Kidney glomerular epithelial cell (primary cell): ENCODE data around the gene ADCK1.
"Not testable (repeated sequence)": the region's sequence is repeated elsewhere in the genome, so short reads cannot be mapped to it uniquely, and the experiment has no call there.

ENCODE experiments used
- DNase-seq: peaks from one replicate; lab custom pipeline; 2025; lab: John Stamatoyannopoulos, UW

ADCK1 gene

DNA sequence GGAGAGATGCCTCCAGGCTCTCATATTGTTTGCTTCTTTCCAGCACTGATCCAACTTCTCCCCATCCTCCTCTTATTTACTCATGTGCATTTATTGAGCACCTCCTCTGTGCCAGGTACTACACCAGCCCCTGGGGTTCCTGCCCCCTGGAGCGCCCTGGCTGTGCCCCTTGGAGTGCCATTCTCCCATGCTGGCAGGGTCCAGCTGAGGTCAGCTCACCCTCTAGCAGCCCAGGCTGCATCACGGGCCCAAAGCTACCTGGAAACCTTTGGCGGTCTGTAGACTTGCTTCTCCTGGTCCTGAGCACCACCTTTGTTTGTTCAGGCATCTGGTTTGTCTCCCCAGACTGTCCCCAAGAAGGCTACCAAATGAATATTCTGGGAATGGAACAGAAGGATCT lies 67.0 kb downstream of the ADCK1 start:
- DNase-seq = no peak

DNA sequence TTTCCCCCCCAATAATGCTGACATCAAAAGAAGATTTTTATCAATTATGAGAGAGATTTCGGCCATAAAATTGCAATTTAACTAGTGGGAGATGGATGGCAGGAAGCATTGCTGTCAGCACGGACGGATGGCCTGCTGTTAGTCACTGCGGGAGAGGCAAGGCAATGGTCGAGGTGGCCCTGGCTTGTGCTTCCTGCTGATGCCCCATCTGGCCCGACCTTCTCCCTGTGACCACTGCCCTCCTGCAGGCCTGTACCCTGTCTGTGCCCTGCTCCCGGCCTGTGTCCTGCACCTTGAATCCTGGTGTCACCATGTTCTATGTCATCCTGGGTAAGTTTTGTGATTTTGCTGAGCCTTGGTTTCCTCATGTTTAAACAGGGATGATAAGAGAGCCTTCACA lies 67.6 kb downstream of the ADCK1 start:
- DNase-seq = no peak

DNA sequence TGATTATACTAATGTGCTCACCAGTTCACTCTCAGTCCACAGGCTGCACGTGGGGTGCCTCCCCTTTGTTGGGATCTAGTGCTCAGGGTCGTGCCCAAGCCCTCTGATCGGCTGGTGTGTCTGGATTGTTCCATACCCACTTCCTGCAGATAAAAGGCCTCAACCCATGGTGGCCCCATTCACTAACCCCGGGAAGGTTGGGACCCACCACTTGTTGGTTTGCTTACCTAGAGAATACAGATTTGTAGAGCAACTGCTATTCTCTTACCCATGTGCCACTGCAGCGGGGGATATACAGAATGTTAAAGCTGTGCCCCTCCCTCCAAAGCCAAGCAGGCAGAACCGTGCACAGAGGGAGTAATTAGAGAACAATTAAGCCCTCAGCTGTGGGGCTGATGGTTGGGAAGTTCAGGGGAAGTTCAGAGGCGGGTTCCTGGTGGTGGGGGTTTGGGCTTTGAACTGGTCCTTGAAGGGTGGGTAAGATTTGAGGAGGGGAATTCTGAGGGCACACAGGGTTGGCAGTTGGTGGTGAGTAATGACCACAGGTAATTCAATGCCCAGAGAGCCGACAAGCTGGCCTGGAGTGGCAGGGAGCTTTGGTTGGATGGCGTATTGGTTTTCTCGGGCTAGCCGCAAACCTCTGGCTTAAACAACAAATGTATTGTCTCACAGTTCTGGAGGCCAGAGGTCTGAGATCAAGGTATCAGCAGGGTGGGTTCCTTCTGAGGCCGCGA lies 68.8 kb downstream of the ADCK1 start:
- DNase-seq = peak; percentile 31

DNA sequence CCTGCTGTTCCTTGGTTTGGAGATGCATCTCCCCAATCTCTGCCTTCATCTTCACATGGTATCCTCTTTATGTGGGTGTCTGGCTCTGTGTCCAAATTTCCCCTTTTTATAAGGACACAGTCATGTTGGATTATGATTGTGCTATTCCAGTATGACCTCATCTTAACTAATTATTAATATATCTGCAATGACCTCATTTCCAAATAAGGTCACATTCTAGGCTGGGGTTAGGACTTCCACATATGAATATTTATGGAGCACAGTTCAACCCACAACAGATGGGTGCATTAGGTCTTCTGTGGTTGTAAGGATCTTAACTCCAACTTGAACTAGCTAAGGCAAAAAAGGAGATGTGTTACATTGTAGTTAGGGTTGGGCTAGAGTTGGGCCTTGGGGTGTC lies 69.4 kb downstream of the ADCK1 start:
- DNase-seq = no peak

DNA sequence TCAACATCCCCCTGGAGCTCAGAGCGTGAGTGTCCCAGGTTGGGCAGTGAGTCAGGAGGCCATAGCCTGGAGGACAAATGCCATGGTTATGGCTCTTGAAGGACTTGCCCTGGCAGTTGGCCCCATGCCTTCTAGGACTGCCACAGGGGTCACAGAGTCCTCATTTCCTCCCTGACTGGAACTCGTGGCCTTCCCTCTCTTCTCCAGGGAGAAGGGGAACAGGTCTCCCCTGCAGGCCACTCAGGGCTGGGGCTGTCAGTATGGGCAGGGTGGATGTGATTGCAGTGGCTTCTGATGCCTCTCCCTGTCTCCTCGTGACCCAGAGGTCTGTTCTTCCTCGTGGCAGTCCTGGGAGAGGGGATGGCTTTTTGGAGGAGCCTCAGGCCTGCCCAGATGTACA lies 70.7 kb downstream of the ADCK1 start:
- no peak for DNase-seq

DNA sequence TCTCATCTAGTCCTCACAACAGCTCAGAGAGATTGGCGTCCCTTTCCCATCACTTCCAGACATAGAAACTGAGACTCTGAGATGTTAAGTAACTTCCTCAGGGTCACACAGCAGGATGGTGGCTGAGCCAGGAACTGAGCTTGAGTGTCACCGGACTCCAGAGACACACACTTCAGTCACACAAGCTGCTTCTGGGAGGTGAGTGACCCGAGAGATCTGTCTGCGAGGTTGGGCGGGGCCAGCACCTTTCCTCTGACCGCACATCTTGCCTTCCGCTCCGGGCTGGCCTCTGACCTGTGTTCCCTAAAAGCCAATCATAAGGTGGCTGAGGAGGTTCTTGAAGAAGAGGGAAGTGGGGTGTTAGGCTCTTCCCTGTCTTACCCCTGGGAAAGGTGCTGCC lies 72.2 kb downstream of the ADCK1 start:
- no peak for DNase-seq

DNA sequence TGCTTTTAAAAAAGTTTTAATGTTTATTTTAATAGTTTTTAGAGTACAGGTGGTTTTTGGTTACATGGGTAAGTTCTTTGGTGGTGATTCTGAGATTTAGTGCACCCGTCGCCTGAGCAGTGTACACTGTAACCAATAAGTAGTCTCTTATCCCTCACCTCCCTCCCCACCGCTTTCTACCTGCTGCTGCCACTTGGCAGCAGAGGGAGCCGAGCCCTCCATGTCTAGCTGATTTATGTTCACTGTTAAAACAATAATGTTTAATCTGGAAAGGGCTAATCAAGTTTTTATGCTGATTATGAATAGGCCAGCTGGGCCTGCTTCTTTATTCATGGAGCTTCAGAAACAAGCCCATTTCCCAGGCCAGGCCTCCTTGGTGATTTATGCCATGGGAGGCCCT lies 73.1 kb downstream of the ADCK1 start:
- DNase-seq = no peak

DNA sequence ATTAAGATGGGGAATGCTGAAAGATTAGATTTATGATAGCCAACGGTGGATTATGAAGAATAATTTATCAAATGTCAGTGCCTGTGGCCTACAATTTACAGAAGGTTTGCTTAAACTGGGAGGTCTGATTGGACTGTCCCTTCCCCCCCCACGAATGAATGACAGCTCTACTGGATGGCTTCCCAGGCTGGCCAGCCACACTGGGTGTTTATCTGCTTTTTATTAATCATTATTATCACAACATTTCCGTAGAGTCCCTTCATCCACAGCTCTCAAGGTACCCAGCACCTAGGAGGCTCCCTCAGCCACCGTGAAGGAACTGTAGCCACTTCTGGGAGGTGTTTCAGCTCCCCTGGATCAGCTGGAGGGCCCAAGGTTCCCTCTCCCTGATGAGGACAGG lies 78.9 kb downstream of the ADCK1 start:
- no peak for DNase-seq

DNA sequence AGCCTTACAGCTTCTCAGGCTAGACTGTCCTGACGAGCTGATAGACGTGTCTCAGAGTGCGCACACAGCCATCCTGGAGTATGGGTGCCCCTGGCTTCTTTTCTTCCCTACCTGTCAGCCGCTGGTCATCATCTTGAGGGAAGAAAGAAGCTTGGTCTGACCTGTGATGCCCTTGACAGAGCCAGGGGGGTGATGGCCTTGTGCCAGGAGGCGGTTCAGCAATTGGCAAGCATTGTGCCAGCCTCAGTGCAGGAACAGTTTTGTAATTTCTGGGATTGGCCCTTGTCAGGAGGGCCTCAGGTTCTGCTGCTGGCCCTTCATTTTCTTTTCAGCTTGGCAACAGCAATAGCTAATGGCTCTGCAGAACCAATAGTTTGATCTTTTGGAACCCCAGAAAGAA lies 80.1 kb downstream of the ADCK1 start:
- DNase-seq = no peak

DNA sequence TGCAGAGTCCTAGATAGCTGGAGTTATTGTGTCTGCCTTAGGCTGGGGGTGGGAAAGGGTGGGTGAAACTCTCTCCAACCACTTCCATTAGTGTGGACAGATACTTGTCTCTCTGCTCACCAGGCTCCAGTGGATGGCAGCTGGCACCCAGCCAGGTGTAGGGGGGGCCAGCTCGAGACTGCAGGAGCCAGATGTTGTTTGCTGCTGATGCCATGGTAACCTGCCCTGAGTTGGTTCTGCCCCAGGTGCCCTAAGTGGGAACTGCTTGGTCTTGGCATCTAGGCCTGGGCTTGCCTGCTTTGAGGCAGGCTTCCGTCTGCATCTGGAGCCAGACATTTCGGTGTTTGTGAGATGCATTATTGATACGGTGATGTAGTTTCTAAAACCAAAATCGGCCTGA lies 82.2 kb downstream of the ADCK1 start:
- DNase-seq = no peak

DNA sequence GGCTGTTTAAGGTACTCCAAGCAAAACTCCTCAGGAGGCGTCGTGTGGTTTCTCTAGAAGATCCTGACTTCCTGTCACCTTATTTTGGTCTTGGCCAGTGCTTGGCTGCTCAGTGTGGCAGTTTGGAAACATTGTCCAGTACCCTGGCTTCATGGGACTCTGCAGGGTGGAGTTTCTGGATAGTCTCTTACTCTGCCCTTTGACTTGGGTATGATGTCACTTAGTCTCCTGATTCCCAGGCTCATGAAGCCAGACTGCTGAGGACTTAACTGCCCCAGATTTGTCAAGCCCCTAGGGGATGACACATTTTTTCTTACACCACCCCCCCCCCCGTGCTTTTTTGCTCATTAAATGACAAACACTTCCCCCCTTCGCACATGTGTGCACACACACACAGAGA lies 82.7 kb downstream of the ADCK1 start:
- no peak for DNase-seq

DNA sequence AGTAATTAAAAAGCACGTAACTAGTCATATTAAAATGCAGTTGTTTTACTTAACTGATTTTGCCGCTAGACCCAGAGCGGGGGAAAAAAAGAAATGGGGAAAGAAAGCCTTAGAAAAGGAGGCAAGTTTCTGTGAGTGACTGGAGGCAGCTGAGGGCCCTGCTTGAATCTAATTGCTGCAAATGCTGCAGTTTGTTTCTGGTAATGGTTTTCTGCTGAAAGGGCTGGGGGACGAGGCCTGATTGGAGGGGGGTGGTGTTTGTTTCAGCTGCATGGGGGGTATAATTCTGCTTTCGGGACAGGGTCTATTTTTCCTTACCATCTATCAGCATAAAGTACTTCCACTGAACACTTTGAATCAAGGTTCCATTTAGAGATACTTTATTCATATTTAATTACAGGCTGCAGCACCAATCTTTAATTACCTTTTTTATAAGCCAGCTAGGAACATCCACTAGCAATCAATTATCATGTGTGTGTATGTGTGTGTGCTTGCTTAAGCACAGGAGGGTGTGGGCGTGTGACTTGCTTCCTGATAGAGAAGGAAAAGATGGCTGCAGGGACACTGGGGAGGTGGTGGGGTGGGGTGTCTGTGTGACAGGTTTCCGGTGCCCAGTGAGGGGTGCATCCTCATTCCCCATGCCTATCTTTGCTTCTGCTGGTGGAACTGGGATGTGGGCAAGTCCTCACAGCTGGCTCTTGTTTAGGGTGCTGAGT lies 83.4 kb downstream of the ADCK1 start:
- DNase-seq = no peak

DNA sequence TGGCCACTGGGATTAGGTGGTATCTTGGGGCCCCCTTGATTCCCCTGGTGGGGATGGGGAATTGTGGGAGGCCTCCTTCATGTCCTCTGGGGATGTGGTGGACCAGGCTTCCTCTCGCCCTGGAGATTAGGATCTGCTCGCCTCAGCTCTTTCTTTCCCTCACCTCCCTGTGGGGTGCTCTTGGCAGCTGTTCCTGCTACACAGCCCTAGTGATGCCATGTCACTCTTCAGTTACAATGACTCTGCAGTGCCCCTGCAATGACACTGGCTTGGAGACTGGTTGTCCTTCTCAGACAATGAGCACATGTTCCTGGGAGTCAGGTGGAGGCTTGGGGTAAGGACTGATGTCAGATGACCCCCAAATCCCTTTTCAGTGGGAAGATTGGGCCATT lies 83.9 kb downstream of the ADCK1 start:
- DNase-seq = no peak

DNA sequence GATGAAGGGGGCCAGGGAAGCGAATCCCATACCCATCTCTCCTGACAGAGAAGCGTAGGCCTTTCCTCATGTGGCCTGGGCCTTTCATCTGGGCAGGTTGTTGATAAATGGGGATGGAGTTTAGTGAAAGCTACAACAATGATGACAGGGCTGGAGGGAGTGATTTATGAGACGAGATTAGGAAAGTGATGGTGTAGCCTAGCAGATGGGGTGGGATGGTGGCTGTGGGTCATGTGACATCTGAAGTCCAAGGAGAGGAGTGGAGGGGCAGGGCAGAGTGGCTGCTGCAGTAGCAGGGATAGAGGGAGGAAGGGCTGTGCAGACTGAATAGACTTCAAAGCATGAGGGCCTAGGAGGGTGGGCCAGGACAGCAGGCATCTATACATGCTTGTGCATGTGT lies 85.5 kb downstream of the ADCK1 start:
- DNase-seq = no peak

DNA sequence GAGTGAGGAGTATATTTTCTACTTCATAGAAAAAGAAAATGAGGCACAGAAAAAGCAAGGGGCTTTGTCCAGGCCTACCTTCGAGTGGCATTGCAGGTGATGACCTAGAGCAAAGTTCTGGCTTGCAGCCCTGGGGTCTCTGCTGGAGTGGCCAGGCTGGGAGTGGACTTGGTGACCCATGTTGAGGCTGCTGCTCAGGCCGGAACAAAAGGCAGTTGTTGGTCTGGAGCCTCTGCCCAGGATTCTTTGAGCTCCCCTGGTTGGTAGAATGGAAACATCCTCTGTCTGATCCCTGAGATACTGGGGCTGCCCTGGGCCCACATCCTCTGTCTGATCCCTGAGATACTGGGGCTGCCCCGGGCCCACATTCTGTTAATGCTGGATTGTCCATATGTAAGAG lies 86.1 kb downstream of the ADCK1 start:
- no peak for DNase-seq

DNA sequence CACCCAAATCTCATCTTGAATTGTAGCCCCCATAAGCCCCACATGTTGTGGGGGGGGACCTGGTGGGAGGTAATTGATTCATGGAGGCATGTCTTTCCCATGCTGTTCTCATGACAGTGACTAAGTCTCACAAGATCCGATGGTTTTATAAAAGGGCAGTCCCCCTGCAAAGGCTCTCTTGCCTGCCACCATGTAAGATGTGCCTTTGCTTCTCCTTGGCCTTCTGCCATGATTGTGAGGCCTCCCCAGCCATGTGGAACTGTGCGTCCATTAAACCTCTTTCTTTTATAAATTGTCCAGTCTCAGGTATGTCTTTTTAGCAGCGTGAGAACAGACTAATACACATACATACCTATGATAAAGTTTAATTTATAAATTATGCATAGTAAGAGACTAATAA lies 89.0 kb downstream of the ADCK1 start:
- not testable (repeated sequence) for DNase-seq

DNA sequence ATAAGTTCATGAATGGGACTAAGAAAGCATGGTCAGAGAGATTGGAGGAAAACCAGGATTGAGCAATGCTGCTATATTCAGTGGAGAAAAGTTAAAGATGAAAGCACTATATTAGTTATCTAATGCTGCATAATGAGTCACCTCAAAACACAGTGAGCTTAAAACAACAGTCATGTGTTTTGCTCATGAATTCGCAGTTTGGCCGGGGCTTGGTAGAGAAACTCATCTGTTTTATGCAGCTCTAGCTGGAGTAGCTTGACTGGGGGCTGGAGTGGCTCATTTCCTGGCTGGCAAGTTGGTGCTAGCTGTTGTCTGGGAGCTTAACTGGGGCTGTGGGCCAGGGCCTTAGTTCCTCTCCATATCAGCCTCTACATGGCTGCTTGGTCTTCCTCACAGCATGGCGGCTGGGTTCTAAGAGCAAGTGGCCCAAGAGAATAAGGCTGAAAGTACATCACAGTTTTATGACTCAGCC lies 90.1 kb downstream of the ADCK1 start:
- DNase-seq = peak; percentile 4

DNA sequence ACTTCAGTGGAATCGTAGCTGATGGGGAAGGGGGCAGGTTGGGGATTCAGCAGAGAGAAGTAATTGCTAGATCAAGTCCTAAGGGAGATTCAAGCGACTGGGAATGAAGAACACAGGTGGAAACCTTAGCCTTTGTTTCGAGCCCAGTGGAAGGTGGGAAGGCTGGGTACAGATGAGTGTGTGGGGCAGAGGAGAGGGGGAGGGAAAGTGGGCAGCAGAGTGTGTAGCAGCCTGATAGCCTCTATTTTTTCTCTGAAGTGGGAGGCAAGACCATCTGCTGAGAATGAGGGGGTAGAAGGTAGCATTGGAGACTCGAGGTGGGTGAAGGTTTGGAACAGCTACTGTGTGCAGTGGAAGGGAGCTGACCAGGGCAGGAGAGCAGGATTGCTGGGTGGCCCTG lies 91.0 kb downstream of the ADCK1 start:
- DNase-seq = no peak

DNA sequence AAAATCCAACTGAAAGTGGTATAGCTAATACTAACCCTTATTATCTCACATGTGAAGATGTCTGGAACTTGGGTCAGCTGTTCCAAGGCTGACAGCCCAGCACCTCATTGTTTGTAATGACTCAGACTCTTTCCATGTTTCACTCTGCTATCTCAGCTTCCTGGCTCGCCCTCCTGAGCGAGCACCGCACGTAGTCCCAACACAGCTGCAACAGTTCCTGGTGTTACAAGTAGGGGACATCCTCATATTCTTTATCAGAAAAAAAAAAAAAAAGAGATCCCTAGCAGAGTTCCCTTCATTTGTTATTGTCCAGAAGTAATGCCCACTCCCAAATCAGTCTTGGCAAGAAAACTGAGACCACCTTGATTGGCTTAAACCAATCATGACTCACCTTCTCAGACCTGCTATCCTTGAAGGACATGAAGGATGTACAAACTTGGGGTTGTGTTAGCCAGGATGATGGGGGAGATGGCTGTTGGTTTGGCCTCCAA lies 92.5 kb downstream of the ADCK1 start:
- no peak for DNase-seq

DNA sequence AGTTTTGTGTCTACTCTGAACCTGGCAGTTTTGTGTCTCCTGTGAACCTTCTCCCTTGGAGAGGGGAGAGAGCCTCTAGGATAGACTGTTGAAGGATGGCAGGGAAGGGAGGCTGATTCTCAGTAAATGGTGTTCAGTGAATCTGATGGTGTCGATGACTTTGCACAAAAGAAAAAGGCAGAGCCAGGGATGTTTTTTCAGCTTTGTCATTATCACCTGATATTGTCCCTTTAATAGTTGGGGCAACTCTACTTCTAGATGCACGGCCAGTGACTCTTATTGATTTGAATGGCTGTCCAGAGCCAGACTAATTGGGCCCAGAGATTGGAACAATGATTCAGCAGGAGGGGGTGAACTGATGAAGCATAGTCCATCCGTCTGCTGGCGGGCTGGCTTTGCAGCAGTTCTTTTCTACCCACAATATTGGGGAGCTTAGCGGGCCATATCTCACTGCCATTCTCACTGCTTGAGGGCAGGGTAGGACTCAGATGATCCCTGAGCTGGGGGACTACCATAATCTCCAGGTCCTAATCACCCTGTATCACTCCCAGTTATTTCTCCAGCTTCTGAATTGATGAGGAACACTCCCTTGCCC lies 93.1 kb downstream of the ADCK1 start:
- DNase-seq = no peak

DNA sequence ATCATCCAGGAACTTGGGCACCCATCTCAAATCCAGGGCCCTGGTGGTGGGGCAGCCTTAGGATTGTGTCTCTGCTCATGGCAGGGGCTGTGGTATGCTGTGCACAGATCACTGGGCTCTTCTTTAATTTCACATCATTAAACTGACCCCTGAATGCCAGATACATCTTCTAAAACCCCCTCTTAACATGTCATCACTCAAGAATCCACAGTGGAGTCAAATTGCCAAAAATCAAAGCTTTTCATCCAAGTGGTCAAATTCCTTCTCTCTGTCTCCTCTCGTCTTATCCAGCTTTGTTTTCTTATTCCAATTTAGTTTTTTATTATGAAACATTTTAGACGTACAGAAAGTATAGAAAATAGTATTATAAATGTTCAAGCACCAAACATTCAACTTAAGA lies 97.5 kb downstream of the ADCK1 start:
- no peak for DNase-seq

DNA sequence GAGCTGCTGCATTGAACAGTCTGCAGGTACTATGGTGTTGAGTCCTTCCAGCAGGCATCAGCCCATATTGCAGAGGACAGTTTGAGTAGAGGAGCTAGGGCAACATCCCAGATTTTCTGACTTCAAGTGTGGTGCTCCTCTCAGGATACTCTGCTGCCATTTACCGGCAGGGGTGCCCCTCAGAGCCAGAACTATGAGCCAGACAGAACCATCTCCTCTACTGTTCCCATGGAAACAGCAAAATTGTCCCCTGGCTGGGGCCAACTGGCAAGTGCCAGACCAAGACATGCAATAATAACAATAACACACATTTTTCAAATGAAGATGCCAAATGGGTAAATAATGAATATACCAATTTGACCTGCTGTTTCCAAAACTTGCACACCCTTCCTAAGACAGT lies 102.9 kb downstream of the ADCK1 start:
- DNase-seq = no peak

DNA sequence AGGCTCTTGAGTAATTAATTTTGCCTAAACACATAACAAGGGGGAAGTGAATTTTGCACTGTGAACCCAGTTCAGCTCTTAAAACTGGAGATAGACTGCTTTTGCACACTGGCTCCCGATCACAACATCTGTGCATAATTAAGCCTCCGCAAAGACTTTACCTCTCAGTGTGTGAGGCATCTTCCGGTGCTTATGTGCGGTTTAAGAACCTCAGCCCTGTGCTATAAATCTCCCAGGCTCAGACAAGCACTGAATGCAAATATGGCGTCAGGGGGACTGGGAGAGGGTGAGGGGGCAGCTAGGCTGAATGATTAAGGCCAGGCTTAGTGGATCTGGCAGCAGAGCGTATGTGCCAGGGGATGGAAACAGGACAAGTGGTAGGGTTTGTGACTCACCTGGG lies 103.3 kb downstream of the ADCK1 start:
- no peak for DNase-seq
